HG03520 (cell line): ENCODE data around the gene TYRP1.
"Not testable (repeated sequence)": the region's sequence is repeated elsewhere in the genome, so short reads cannot be mapped to it uniquely, and the experiment has no call there.

Experiments used
- ATAC-seq: cut with Tn5 transposase; IDR thresholded peaks from one replicate; pipeline ENCODE4 v1.9.1; 2021; ENCODE audit warnings: mild to moderate bottlenecking, moderate library complexity; ENCODE audit not compliant: unreplicated experiment

TYRP1 gene

GRCh38 chr9:12693141-12693540, at the start of gene TYRP1:
TYRP1 (plus strand) TSS chr9:12693385; CDS start chr9:12693997, 612 bp downstream.
- ATAC-seq: no peak

- no peak for ATAC-seq
Measured at GRCh38 chr9:12643686-12644085, 49.5 kb upstream of the TYRP1 start.

- ATAC-seq: no peak
Measured at GRCh38 chr9:12648925-12649324, 44.3 kb upstream of the TYRP1 start.

GRCh38 chr9:12651125-12651524, 42.1 kb upstream of the TYRP1 start:
- no peak for ATAC-seq

GRCh38 chr9:12652973-12653372, 40.2 kb upstream of the TYRP1 start:
- ATAC-seq: no peak

GRCh38 chr9:12656803-12657202, 36.4 kb upstream of the TYRP1 start:
- no peak for ATAC-seq

- ATAC-seq: no peak
Measured at GRCh38 chr9:12657233-12657632, 36.0 kb upstream of the TYRP1 start.

GRCh38 chr9:12657998-12658397, 35.2 kb upstream of the TYRP1 start:
- no peak for ATAC-seq

GRCh38 chr9:12658531-12659209, 34.5 kb upstream of the TYRP1 start:
- ATAC-seq: no peak

GRCh38 chr9:12659220-12659619, 34.0 kb upstream of the TYRP1 start:
- no peak for ATAC-seq

GRCh38 chr9:12666813-12667212, 26.4 kb upstream of the TYRP1 start:
- ATAC-seq: no peak

GRCh38 chr9:12667892-12668291, 25.3 kb upstream of the TYRP1 start:
- ATAC-seq: no peak

- no peak for ATAC-seq
Measured at GRCh38 chr9:12670006-12670405, 23.2 kb upstream of the TYRP1 start.

GRCh38 chr9:12674961-12675360, 18.2 kb upstream of the TYRP1 start:
- no peak for ATAC-seq

GRCh38 chr9:12677462-12678126, 15.6 kb upstream of the TYRP1 start:
- ATAC-seq: not testable (repeated sequence)

GRCh38 chr9:12680341-12680740, 12.8 kb upstream of the TYRP1 start:
- no peak for ATAC-seq

- ATAC-seq: no peak
Measured at GRCh38 chr9:12680757-12681156, 12.4 kb upstream of the TYRP1 start.

- no peak for ATAC-seq
Measured at GRCh38 chr9:12681620-12682019, 11.6 kb upstream of the TYRP1 start.

- ATAC-seq: no peak
Measured at GRCh38 chr9:12684974-12685373, 8.2 kb upstream of the TYRP1 start.

- no peak for ATAC-seq
Measured at GRCh38 chr9:12689233-12689632, 4.0 kb upstream of the TYRP1 start.

- ATAC-seq: no peak
Measured at GRCh38 chr9:12694013-12694412, 828 bp downstream of the TYRP1 start.

GRCh38 chr9:12695474-12695873, 2.3 kb downstream of the TYRP1 start:
- no peak for ATAC-seq
